SK-N-MC (cell line): ENCODE results near the gene FAM124A.

ENCODE experiments used
- DNase-seq: peaks from one replicate; pipeline ENCODE4 v3.0.0-alpha.2; 2011; ENCODE audit warnings: low read depth, low spot score
- H3K27ac ChIP-seq: fragments of 200-600 bp; sonication (generic); 2 replicates; pipeline ENCODE4 v1.5.1; 2016; ENCODE audit warnings: mixed run types
- H3K36me3 ChIP-seq: fragments of 200-600 bp; sonication (generic); 2 replicates; pipeline ENCODE4 v1.6.1; 2017; ENCODE audit warnings: antibody characterized with exemption, low read length, mixed read lengths; ENCODE audit not compliant: insufficient read depth
- H3K4me3 ChIP-seq: fragments of 200-600 bp; sonication (generic); 2 replicates; pipeline ENCODE4 v1.5.1; 2016
- H3K9ac ChIP-seq: fragments of 200-600 bp; sonication (generic); 2 replicates; pipeline ENCODE4 v1.8.0; 2017; ENCODE audit warnings: mixed run types, mixed read lengths; ENCODE audit not compliant: insufficient read length
- H3K9me3 ChIP-seq: fragments of 200-600 bp; sonication (generic); 2 replicates; pipeline ENCODE4 v1.6.1; 2017; ENCODE audit warnings: low read depth, mild to moderate bottlenecking, antibody characterized with exemption, low read length, moderate library complexity, mixed read lengths
- EZH2 ChIP-seq: fragments of 200-600 bp; sonication (generic); IDR thresholded peaks from one replicate; pipeline ENCODE4 v1.6.1; 2017; ENCODE audit warnings: antibody characterized with exemption
- FOXP2 ChIP-seq: optimal IDR thresholded peaks from 2 replicates; pipeline ENCODE3; 2011; ENCODE audit warnings: mild to moderate bottlenecking, moderate library complexity; ENCODE audit not compliant: insufficient read depth; ENCODE audit errors: extremely low read length, control extremely low read depth
- POLR2AphosphoS5 ChIP-seq: IDR thresholded peaks from 2 replicates; pipeline ENCODE4 v1.6.1; 2012; ENCODE audit warnings: mild to moderate bottlenecking, low read depth, low read length, borderline replicate concordance

Gene FAM124A

GRCh38 chr13:51249770-51250741 is 27.9 kb downstream of the FAM124A start:
- no peak overlapping the region for H3K4me3 ChIP-seq
- no peaks in the 10 kb centered on the region for H3K9me3 ChIP-seq
- H3K9ac ChIP-seq, result no peak overlapping the region
- TF ChIP-seq FOXP2, result no peak
- TF ChIP-seq POLR2AphosphoS5, result no peak
- TF ChIP-seq EZH2, result no peak
- DNase-seq, result no peak
- peaks cover 6% of the 10 kb centered on the region; the same call in 1 of the 2 replicates for H3K36me3 ChIP-seq
- no peak overlapping the region for H3K27ac ChIP-seq

GRCh38 chr13:51251480-51251879 is 29.3 kb downstream of the FAM124A start:
- H3K36me3 ChIP-seq, result peaks cover 6% of the 10 kb centered on the region; the same call in 1 of the 2 replicates

GRCh38 chr13:51252954-51253532 is 30.8 kb downstream of the FAM124A start:
- Histone ChIP-seq H3K9me3 (no peaks in the 10 kb centered on the region), H3K4me3 (no peak overlapping the region), H3K27ac (no peak overlapping the region), H3K36me3 (peaks cover 6% of the 10 kb centered on the region; the same call in 1 of the 2 replicates), H3K9ac (no peak overlapping the region)
- DNase-seq, result no peak
- TF ChIP-seq EZH2 (no peak), POLR2AphosphoS5 (no peak), FOXP2 (no peak)

More at GRCh38 chr13:51251480-51251879, 29.3 kb downstream of the FAM124A start:
- no peak overlapping the region for H3K4me3 ChIP-seq
- no peak for DNase-seq
- no peak overlapping the region for H3K9ac ChIP-seq
- no peaks in the 10 kb centered on the region for H3K9me3 ChIP-seq
- no peak overlapping the region for H3K27ac ChIP-seq
- no peak for TF ChIP-seq EZH2
- no peak for TF ChIP-seq FOXP2
- no peak for TF ChIP-seq POLR2AphosphoS5

GRCh38 chr13:51255556-51255955 is 33.4 kb downstream of the FAM124A start:
- no peak overlapping the region for H3K4me3 ChIP-seq
- no peaks in the 10 kb centered on the region for H3K9me3 ChIP-seq
- H3K27ac ChIP-seq, result no peak overlapping the region
- H3K36me3 ChIP-seq, result peaks cover 6% of the 10 kb centered on the region; the same call in 1 of the 2 replicates
- no peak for TF ChIP-seq FOXP2
- TF ChIP-seq EZH2, result no peak
- no peak for DNase-seq
- no peak overlapping the region for H3K9ac ChIP-seq

- no peaks in the 10 kb centered on the region for H3K9me3 ChIP-seq
- no peak for DNase-seq
- no peak overlapping the region for H3K4me3 ChIP-seq
- H3K27ac ChIP-seq, result no peak overlapping the region
- TF ChIP-seq POLR2AphosphoS5, result no peak
- H3K36me3 ChIP-seq, result peaks cover 1% of the 10 kb centered on the region; the same call in 1 of the 2 replicates
- no peak overlapping the region for H3K9ac ChIP-seq
These were observed 35.0 kb downstream of the FAM124A start for GRCh38 chr13:51257187-51257586.

GRCh38 chr13:51258612-51259548 is 36.7 kb downstream of the FAM124A start:
- Histone ChIP-seq H3K4me3 (no peak overlapping the region), H3K9ac (no peak overlapping the region), H3K27ac (no peak overlapping the region), H3K9me3 (no peaks in the 10 kb centered on the region), H3K36me3 (no peaks in the 10 kb centered on the region; the same call in 1 of the 2 replicates)
- DNase-seq, result no peak
- TF ChIP-seq POLR2AphosphoS5 (no peak), EZH2 (no peak), FOXP2 (no peak)

- H3K36me3 ChIP-seq, result no peaks in the 10 kb centered on the region; the same call in 1 of the 2 replicates
- no peak for TF ChIP-seq POLR2AphosphoS5
- TF ChIP-seq EZH2, result no peak
- no peak for TF ChIP-seq FOXP2
- H3K9me3 ChIP-seq, result no peaks in the 10 kb centered on the region
- no peak overlapping the region for H3K27ac ChIP-seq
- no peak overlapping the region for H3K4me3 ChIP-seq
- H3K9ac ChIP-seq, result no peak overlapping the region
- DNase-seq, result no peak
These were observed 38.0 kb downstream of the FAM124A start for GRCh38 chr13:51260154-51260553.
